22Rv1 (cell line): ENCODE measurements around the gene PPP1R13B.

ENCODE experiments used
- CTCF ChIP-seq: fragments of 450-650 bp; IDR thresholded peaks from 2 replicates; pipeline ENCODE4 v1.5.1; 2017; ENCODE audit warnings: mild to moderate bottlenecking
- ZFX ChIP-seq: fragments of 450-650 bp; IDR thresholded peaks from 2 replicates; pipeline ENCODE4 v1.6.1; 2017; ENCODE audit warnings: antibody characterized with exemption, borderline replicate concordance

GRCh38 chr14:103818870-103819269 is 28.5 kb downstream of the PPP1R13B start:
- no peak for TF ChIP-seq CTCF
- TF ChIP-seq ZFX, result no peak
